HG03066 (cell line): ENCODE data around the gene TOP3A.

ENCODE experiments used
- ATAC-seq: cut with Tn5 transposase; IDR thresholded peaks from one replicate; pipeline ENCODE4 v1.9.1; 2021; ENCODE audit warnings: low read depth; ENCODE audit not compliant: unreplicated experiment

Gene TOP3A

GRCh38 chr17:18256351-18256750 lies 58.4 kb downstream of the TOP3A start:
- ATAC-seq: no peak

- no peak for ATAC-seq
Measured at GRCh38 chr17:18254888-18255649, 59.7 kb downstream of the TOP3A start.

GRCh38 chr17:18253947-18254821 lies 60.6 kb downstream of the TOP3A start:
- ATAC-seq: no peak

- ATAC-seq: no peak
Measured at GRCh38 chr17:18253187-18253884, 61.5 kb downstream of the TOP3A start.

- no peak for ATAC-seq
Measured at GRCh38 chr17:18252160-18252559, 62.6 kb downstream of the TOP3A start.

- ATAC-seq: no peak
Measured at GRCh38 chr17:18251204-18251603, 63.6 kb downstream of the TOP3A start.

- ATAC-seq: no peak
Measured at GRCh38 chr17:18250708-18251107, 64.1 kb downstream of the TOP3A start.

GRCh38 chr17:18250259-18250658 lies 64.5 kb downstream of the TOP3A start:
- ATAC-seq: no peak

GRCh38 chr17:18248811-18249210 lies 66.0 kb downstream of the TOP3A start:
- ATAC-seq: no peak

GRCh38 chr17:18248300-18248731 lies 66.5 kb downstream of the TOP3A start:
- no peak for ATAC-seq

- ATAC-seq: no peak
Measured at GRCh38 chr17:18247613-18248001, 67.2 kb downstream of the TOP3A start.

- ATAC-seq: no peak
Measured at GRCh38 chr17:18246880-18247612, 67.7 kb downstream of the TOP3A start.

GRCh38 chr17:18246109-18246725 lies 68.6 kb downstream of the TOP3A start:
- ATAC-seq: no peak

GRCh38 chr17:18245038-18245776 lies 69.6 kb downstream of the TOP3A start:
- no peak for ATAC-seq

- ATAC-seq: no peak
Measured at GRCh38 chr17:18241229-18241871, 73.4 kb downstream of the TOP3A start.

GRCh38 chr17:18240449-18240848 lies 74.3 kb downstream of the TOP3A start:
- ATAC-seq: no peak

- no peak for ATAC-seq
Measured at GRCh38 chr17:18238299-18238698, 76.5 kb downstream of the TOP3A start.

GRCh38 chr17:18237461-18237860 lies 77.3 kb downstream of the TOP3A start:
- no peak for ATAC-seq

GRCh38 chr17:18236494-18236893 lies 78.3 kb downstream of the TOP3A start:
- ATAC-seq: no peak
